ENCODE data around the gene GJC3. TPM values are rescaled to one million over a fixed set of nuclear protein-coding genes. Genes with fewer than 3 reads are reported as not detected.
"Not testable (repeated sequence)": the region's sequence is repeated elsewhere in the genome, so short reads cannot be mapped to it uniquely, and the experiment has no call there.

GJC3 gene
- total RNA-seq, 5 donors from 2014 or later (not counting 1 experiment from before 2014, with no cell fraction given): 0.38 to 0.58 (median 0.53) TPM; not detected in 1

DNA sequence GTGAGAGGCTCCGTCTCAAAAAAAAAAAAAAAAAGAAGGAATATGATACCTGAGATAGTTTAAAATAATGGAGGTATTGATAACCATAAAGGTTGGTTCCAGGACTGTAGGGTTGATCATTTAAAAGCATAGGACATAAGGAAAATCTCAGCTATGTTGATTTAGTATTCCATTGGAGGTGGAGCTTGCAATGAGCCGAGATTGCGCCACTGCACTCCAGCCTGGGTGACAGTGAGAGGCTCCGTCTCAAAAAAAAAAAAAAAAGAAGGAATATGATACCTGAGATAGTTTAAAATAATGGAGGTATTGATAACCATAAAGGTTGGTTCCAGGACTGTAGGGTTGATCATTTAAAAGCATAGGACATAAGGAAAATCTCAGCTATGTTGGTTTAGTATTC lies 23.2 kb upstream of the GJC3 start:
- ATAC-seq (replicated peaks in 1 of 4); H3K36me3 ChIP-seq (ENCODE audit: control insufficient read depth in 2 of 2, extremely low read depth in 1 of 2, insufficient read depth in 1 of 2, low read length in 1 of 2); H3K27ac ChIP-seq (ENCODE audit: low read length); POLR2A ChIA-PET; H3K9me3 ChIP-seq; H3K36me3 Mint-ChIP-seq; H3K4me3 ChIP-seq (ENCODE audit: control insufficient read depth in 1 of 2, extremely low read depth in 1 of 2, low read length in 1 of 2); H3K27ac Mint-ChIP-seq; DNase-seq; H3K4me1 ChIP-seq (ENCODE audit: control insufficient read depth in 1 of 2, extremely low read depth in 1 of 2, insufficient read depth in 2 of 2, low read length in 2 of 2); H3K4me3 Mint-ChIP-seq; H3K9me3 Mint-ChIP-seq; H3K4me1 Mint-ChIP-seq: not testable (repeated sequence)
- no CpG with 5 or more reads among the region's 4 CpGs for WGBS (ENCODE audit: insufficient coverage)
- H3K27me3 ChIP-seq (replicated peaks in 1 of 2; ENCODE audit: control insufficient read depth in 2 of 2, extremely low read depth in 1 of 2, insufficient read depth in 2 of 2, low read length in 1 of 2): peaks cover 0 to 14% of the 10 kb centered on the region in 2 experiments
- CTCF ChIA-PET: interaction anchor here in 1 of 2 donors (0.7 kb wide), 1 partner anchor 14 kb away, joined by 4 read pairs; no protein-coding TSS in a partner anchor
- peaks cover 15 to 27% of the 10 kb centered on the region in 2 donors for H3K27me3 Mint-ChIP-seq

DNA sequence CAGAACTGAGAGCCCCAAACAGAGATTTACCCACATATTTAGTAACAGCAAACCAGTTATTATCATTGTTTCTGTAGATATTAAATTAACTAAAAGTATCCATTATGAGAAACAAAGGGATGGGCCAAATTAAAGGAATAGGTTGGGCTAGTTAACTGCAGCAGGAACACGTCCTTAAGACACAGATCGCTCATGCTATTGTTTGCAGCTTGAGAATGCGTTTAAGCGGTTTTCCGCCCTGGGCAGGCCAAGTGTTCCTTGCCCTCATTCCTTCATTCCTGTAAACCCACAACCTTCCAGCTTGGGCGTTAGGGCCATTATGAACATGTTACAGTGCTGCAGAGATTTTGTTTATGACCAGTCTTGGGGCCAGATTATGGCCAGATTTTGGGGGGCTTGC lies 21.4 kb upstream of the GJC3 start:
- CTCF ChIA-PET: interaction anchor here (0.6 to 0.7 kb wide), 2 partner anchors 37 to 51 kb away, joined by 5 to 9 read pairs; no protein-coding TSS in a partner anchor
- ATAC-seq (replicated peaks in 1 of 4); H3K4me3 Mint-ChIP-seq; H3K9me3 ChIP-seq; H3K4me1 ChIP-seq (ENCODE audit: control insufficient read depth in 1 of 2, extremely low read depth in 1 of 2, insufficient read depth in 2 of 2, low read length in 2 of 2); DNase-seq; POLR2A ChIA-PET; H3K4me1 Mint-ChIP-seq; H3K36me3 ChIP-seq (ENCODE audit: control insufficient read depth in 2 of 2, extremely low read depth in 1 of 2, insufficient read depth in 1 of 2, low read length in 1 of 2); H3K27ac ChIP-seq (ENCODE audit: low read length); H3K36me3 Mint-ChIP-seq; H3K4me3 ChIP-seq (ENCODE audit: control insufficient read depth in 1 of 2, extremely low read depth in 1 of 2, low read length in 1 of 2); H3K9me3 Mint-ChIP-seq; H3K27ac Mint-ChIP-seq: not testable (repeated sequence)
- peaks cover 20 to 27% of the 10 kb centered on the region in 2 donors for H3K27me3 Mint-ChIP-seq
- 98% methylated on average over 5 of the region's 6 CpGs for WGBS (ENCODE audit: insufficient coverage)
- peaks cover 0 to 11% of the 10 kb centered on the region in 2 experiments for H3K27me3 ChIP-seq (replicated peaks in 1 of 2; ENCODE audit: control insufficient read depth in 2 of 2, extremely low read depth in 1 of 2, insufficient read depth in 2 of 2, low read length in 1 of 2)

DNA sequence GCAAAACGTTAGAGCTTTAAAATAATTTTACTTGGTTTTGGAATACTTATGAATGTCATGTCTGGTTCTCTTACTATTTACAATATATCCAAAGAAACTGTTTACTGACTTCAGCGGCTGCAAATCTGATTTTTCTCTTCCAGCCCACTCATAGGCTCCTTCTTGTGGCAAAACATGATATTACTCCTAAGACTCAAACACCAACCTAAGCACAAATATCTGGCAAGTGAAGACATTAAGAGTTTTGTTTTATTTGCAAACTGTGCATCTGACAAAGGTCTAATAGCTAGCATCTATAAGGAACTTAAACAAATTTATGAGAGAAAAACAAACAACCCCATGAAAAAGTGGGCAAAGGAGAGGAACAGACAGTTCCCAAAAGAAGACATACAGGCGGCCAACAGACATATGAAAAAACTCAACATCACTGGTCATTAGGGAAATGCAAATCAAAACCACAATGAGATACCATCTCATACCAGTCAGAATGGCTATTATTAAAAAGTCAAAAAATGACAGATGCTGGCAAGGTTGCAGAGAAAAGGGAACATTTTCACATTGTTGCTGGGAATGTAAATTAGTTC lies 20.3 kb upstream of the GJC3 start:
- H3K9me3 Mint-ChIP-seq: peaks cover 0 to 5% (median 3%) of the 10 kb centered on the region in 3 donors
- ChIA-PET CTCF (interaction anchor here (0.6 to 1.3 kb wide), 5 partner anchors 32 to 172 kb away, joined by 3 to 4 read pairs (median 4); no protein-coding TSS in a partner anchor), POLR2A (interaction anchor here in 1 of 2 donors (0.6 kb wide), 1 partner anchor 33 kb away, joined by 4 read pairs; no protein-coding TSS in a partner anchor)
- H3K27me3 Mint-ChIP-seq: peaks cover 18 to 19% of the 10 kb centered on the region in 2 donors
- H3K36me3 Mint-ChIP-seq: no peaks in the 10 kb centered on the region
- Histone ChIP-seq H3K36me3 (ENCODE audit: control insufficient read depth in 2 of 2, extremely low read depth in 1 of 2, insufficient read depth in 1 of 2, low read length in 1 of 2) (no peaks in the 10 kb centered on the region), H3K4me3 (ENCODE audit: control insufficient read depth in 1 of 2, extremely low read depth in 1 of 2, low read length in 1 of 2) (no peak overlapping the region), H3K27ac (ENCODE audit: low read length) (no peak overlapping the region), H3K27me3 (replicated peaks in 1 of 2; ENCODE audit: control insufficient read depth in 2 of 2, extremely low read depth in 1 of 2, insufficient read depth in 2 of 2, low read length in 1 of 2) (peaks cover 0 to 8% of the 10 kb centered on the region in 2 experiments), H3K9me3 (no peaks in the 10 kb centered on the region), H3K4me1 (ENCODE audit: control insufficient read depth in 1 of 2, extremely low read depth in 1 of 2, insufficient read depth in 2 of 2, low read length in 2 of 2) (no peaks in the 10 kb centered on the region)
- ATAC-seq (replicated peaks in 1 of 4) (no peak), DNase-seq (peak in 1 of 35 experiments; percentile 35)
- no peak overlapping the region for H3K27ac Mint-ChIP-seq
- WGBS (ENCODE audit: insufficient coverage): no CpG with 5 or more reads among the region's 3 CpGs
- no peak overlapping the region for H3K4me3 Mint-ChIP-seq
- peaks cover 0 to under 1% (median 0%) of the 10 kb centered on the region in 3 donors for H3K4me1 Mint-ChIP-seq

DNA sequence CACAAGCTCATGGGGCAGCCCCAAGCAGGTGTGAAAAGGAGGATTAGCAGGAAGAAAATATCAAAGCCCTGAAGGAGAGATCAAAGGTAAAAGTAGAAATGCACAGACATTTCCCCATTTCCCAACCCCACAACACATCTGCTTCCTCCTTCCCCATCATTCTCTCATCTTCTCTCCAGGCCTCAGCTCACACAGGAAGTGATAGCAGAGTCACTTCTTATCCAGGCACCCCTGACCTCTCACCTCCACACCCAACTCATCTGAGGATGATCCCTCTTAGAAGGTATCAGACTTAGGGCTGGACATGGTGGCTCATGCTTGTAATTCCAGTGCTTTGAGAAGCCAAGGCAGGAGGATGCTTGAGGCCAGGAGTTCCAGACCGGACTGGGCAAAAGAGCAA lies 18.2 kb upstream of the GJC3 start:
- DNase-seq: no peak
- ATAC-seq (replicated peaks in 1 of 4): no peak
- peaks cover 7 to 12% (median 9%) of the 10 kb centered on the region in 3 donors for H3K4me1 Mint-ChIP-seq
- H3K9me3 ChIP-seq: no peaks in the 10 kb centered on the region
- peaks cover 18 to 21% of the 10 kb centered on the region in 2 donors for H3K27me3 Mint-ChIP-seq
- H3K36me3 Mint-ChIP-seq: no peaks in the 10 kb centered on the region
- H3K4me3 Mint-ChIP-seq: no peak overlapping the region
- no peak overlapping the region for H3K27ac ChIP-seq (ENCODE audit: low read length)
- H3K36me3 ChIP-seq (ENCODE audit: control insufficient read depth in 2 of 2, extremely low read depth in 1 of 2, insufficient read depth in 1 of 2, low read length in 1 of 2): no peaks in the 10 kb centered on the region
- peaks cover 0 to 5% (median 3%) of the 10 kb centered on the region in 3 donors for H3K9me3 Mint-ChIP-seq
- H3K4me1 ChIP-seq (ENCODE audit: control insufficient read depth in 1 of 2, extremely low read depth in 1 of 2, insufficient read depth in 2 of 2, low read length in 2 of 2): peaks cover 0 to 4% of the 10 kb centered on the region in 2 experiments
- ChIA-PET CTCF (interaction anchor here (0.6 to 0.7 kb wide), 3 partner anchors 8 to 1214 kb away, joined by 3 to 6 read pairs (median 6); no protein-coding TSS in a partner anchor), POLR2A (no interaction called here)
- WGBS (ENCODE audit: insufficient coverage): no CpG with 5 or more reads among the region's 1 CpG
- H3K27me3 ChIP-seq (replicated peaks in 1 of 2; ENCODE audit: control insufficient read depth in 2 of 2, extremely low read depth in 1 of 2, insufficient read depth in 2 of 2, low read length in 1 of 2): peaks cover 0 to 8% of the 10 kb centered on the region in 2 experiments
- no peak overlapping the region for H3K27ac Mint-ChIP-seq
- no peak overlapping the region for H3K4me3 ChIP-seq (ENCODE audit: control insufficient read depth in 1 of 2, extremely low read depth in 1 of 2, low read length in 1 of 2)

DNA sequence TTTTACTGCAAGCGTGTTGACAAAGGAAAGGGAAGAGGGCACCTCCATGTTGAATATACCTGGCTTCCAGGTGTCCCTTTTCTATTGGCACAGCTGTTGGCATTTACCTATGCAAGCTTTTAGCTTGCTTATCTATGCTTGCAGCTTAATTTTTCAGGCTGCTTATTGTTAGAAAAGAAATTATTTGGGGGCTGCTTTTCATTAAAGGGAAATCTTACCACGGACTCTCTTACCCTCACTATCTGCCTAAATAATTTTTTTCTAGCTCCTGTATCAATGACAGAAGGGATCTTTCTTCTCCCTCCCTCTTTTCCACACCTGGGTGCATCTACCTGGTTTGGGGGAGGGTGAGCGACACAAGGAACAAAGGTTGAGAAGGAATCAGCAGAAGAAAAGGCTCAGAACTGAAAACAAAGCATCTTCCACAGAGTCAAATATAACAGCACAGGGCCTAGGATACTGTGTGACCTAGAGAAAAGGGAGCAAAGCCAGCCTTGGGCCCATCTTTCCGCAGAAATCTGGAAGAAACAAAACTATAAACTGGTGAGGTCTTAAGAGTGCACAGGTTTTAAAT lies 15.2 kb upstream of the GJC3 start:
- peaks cover 22 to 28% of the 10 kb centered on the region in 2 donors for H3K27me3 Mint-ChIP-seq
- H3K27ac ChIP-seq (ENCODE audit: low read length): no peak overlapping the region
- H3K27ac Mint-ChIP-seq: peak overlapping the region in 1 of 2 donors; percentile 14
- ChIA-PET POLR2A (no interaction called here), CTCF (no interaction called here)
- no CpG with 5 or more reads among the region's 4 CpGs for WGBS (ENCODE audit: insufficient coverage)
- peaks cover 0 to 4% of the 10 kb centered on the region in 2 experiments for H3K4me1 ChIP-seq (ENCODE audit: control insufficient read depth in 1 of 2, extremely low read depth in 1 of 2, insufficient read depth in 2 of 2, low read length in 2 of 2)
- no peak for ATAC-seq (replicated peaks in 1 of 4)
- peaks cover 7 to 12% (median 9%) of the 10 kb centered on the region in 3 donors for H3K4me1 Mint-ChIP-seq
- no peaks in the 10 kb centered on the region for H3K9me3 Mint-ChIP-seq
- no peak for DNase-seq
- H3K27me3 ChIP-seq (replicated peaks in 1 of 2; ENCODE audit: control insufficient read depth in 2 of 2, extremely low read depth in 1 of 2, insufficient read depth in 2 of 2, low read length in 1 of 2): peaks cover 0 to 10% of the 10 kb centered on the region in 2 experiments
- H3K9me3 ChIP-seq: peaks cover under 1% of the 10 kb centered on the region
- no peaks in the 10 kb centered on the region for H3K36me3 ChIP-seq (ENCODE audit: control insufficient read depth in 2 of 2, extremely low read depth in 1 of 2, insufficient read depth in 1 of 2, low read length in 1 of 2)
- no peak overlapping the region for H3K4me3 Mint-ChIP-seq
- no peak overlapping the region for H3K4me3 ChIP-seq (ENCODE audit: control insufficient read depth in 1 of 2, extremely low read depth in 1 of 2, low read length in 1 of 2)
- no peaks in the 10 kb centered on the region for H3K36me3 Mint-ChIP-seq

DNA sequence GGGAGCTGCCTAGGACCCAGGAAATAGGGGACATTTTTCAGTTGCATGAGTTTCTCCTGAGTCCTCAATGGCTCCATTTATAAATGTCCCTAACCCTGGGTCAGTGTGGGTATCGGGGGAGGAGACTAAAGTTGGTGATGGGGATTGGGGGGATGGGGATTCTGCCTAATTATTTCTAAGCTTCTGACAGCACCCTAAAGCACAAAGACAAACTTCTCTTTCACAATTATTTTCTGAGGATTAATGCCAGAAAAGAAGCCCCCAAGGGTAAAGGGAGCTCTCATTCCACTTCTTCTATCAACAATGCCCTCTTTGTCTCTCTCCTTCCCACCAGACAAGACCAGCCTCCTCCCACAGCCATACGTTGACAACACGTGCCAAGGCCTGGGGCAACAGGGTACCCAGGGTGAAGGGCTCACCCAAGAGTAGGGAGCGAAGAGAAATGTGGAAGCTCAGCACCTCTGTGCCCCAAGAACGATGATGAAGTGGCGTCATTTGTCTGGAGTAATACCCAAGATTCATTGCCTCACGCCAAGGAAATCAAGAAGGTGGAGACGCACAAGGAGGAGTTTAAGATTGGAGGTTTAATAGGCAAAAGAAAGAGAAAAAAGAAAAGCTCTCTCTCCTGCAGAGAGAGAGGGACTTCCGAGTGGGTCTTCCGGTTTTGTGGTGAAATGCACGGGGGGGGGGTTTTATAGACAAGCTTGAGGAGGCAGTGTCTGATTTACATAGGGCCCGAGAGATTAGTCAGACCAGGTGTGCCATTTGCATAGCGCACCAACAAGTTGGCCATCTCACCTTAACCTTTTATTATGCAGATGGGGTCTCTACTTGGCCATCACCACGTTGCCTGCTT lies 14.4 kb upstream of the GJC3 start:
- Histone ChIP-seq H3K4me1 (ENCODE audit: control insufficient read depth in 1 of 2, extremely low read depth in 1 of 2, insufficient read depth in 2 of 2, low read length in 2 of 2) (peaks cover 0 to 4% of the 10 kb centered on the region in 2 experiments), H3K9me3 (peaks cover 2% of the 10 kb centered on the region), H3K27ac (ENCODE audit: low read length) (no peak overlapping the region), H3K36me3 (ENCODE audit: control insufficient read depth in 2 of 2, extremely low read depth in 1 of 2, insufficient read depth in 1 of 2, low read length in 1 of 2) (no peaks in the 10 kb centered on the region), H3K4me3 (ENCODE audit: control insufficient read depth in 1 of 2, extremely low read depth in 1 of 2, low read length in 1 of 2) (no peak overlapping the region), H3K27me3 (replicated peaks in 1 of 2; ENCODE audit: control insufficient read depth in 2 of 2, extremely low read depth in 1 of 2, insufficient read depth in 2 of 2, low read length in 1 of 2) (peaks cover 0 to 10% of the 10 kb centered on the region in 2 experiments)
- peaks cover 0 to 5% (median 4%) of the 10 kb centered on the region in 3 donors for H3K9me3 Mint-ChIP-seq
- peaks cover 21 to 31% of the 10 kb centered on the region in 2 donors for H3K27me3 Mint-ChIP-seq
- ChIA-PET CTCF (no interaction called here), POLR2A (interaction anchor here in 1 of 2 donors (0.6 kb wide), 2 partner anchors 11 to 611 kb away, joined by 3 to 5 read pairs; no protein-coding TSS in a partner anchor)
- ATAC-seq (replicated peaks in 1 of 4) (no peak), DNase-seq (no peak)
- no peaks in the 10 kb centered on the region for H3K36me3 Mint-ChIP-seq
- WGBS (ENCODE audit: insufficient coverage): 10% methylated on average over 3 of the region's 14 CpGs
- H3K27ac Mint-ChIP-seq: peak overlapping the region; percentile 3 to 14
- H3K4me1 Mint-ChIP-seq: peaks cover 7 to 12% (median 9%) of the 10 kb centered on the region in 3 donors
- peak overlapping the region in 2 of 3 donors; percentile 2 to 51 for H3K4me3 Mint-ChIP-seq

Measured in T-cell (primary cell).